NB4 (cell line): Measurements from ENCODE around the gene ZBTB43.

Source experiments
- CTCF ChIP-seq: IDR thresholded peaks from one replicate; pipeline ENCODE4 v1.5.1; 2012; ENCODE audit warnings: low read depth, low read length
- MAX ChIP-seq: IDR thresholded peaks from 2 replicates; pipeline ENCODE4 v1.6.1; 2011; ENCODE audit warnings: low read depth, low read length
- MYC ChIP-seq: IDR thresholded peaks from 2 replicates; pipeline ENCODE4 v1.6.1; 2011; ENCODE audit warnings: low read depth, low read length
- POLR2A ChIP-seq: IDR thresholded peaks from 2 replicates; pipeline ENCODE4 v1.6.1; 2011; ENCODE audit warnings: mild to moderate bottlenecking; ENCODE audit not compliant: insufficient read length; ENCODE audit errors: extremely low read depth

GRCh38 chr9:126799034-126799433 is 5.8 kb upstream of the ZBTB43 start:
- TF ChIP-seq CTCF (no peak), POLR2A (no peak), MAX (no peak), MYC (no peak)
